SW480 (cell line): ENCODE results near the gene SFTPB.
"Not testable (repeated sequence)": the region's sequence is repeated elsewhere in the genome, so short reads cannot be mapped to it uniquely, and the experiment has no call there.

ENCODE experiments used
- DNase-seq: peaks from one replicate; pipeline ENCODE4 v3.0.0-alpha.2; 2016; ENCODE audit warnings: low spot score

SFTPB gene

DNA sequence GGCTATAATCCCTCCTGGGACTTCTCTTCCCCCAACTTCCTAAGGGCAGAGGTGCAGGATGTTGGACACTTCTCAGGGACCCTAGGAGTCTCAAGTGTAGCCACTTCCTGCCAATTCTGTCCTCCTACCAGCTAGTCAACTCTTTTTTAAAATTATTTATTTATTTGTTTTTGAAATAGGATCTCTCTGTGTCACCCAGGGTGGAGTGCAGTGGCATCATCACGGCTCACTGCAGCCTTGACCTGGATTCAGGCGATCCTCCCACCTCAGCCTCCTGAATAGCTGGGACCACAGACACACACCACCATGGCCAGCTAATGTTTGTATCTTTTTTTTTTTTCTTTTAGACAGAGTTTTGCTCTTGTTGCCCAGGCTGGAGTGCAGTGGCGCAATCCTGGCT lies 11.5 kb downstream of the SFTPB start:
- no peak for DNase-seq

GRCh38 chr2:85655961-85656417 lies 12.0 kb downstream of the SFTPB start:
- DNase-seq: no peak

GRCh38 chr2:85653996-85654395 lies 14.0 kb downstream of the SFTPB start:
- no peak for DNase-seq

GRCh38 chr2:85652056-85652455 lies 15.9 kb downstream of the SFTPB start:
- no peak for DNase-seq

DNA sequence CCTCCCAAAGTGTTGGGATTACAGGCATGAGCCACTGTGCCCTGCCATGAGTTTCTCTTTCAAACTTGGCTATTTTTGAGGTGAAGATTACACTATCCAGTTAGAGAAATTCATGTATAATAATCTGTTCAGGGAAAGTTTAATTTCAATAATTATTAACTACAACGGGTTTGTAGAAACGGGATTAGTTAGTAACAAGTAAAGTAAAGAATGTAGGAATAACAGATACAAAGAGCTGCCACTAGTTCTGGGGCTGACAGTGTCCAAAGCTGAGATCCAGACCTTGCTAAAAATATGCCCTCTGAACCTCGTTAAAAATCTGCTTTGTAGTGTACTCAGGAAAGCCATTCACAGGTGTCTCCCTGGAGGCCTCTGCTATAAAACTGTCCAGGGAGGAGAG lies 16.9 kb downstream of the SFTPB start:
- no peak for DNase-seq

GRCh38 chr2:85650456-85650855 lies 17.5 kb downstream of the SFTPB start:
- DNase-seq: no peak

DNA sequence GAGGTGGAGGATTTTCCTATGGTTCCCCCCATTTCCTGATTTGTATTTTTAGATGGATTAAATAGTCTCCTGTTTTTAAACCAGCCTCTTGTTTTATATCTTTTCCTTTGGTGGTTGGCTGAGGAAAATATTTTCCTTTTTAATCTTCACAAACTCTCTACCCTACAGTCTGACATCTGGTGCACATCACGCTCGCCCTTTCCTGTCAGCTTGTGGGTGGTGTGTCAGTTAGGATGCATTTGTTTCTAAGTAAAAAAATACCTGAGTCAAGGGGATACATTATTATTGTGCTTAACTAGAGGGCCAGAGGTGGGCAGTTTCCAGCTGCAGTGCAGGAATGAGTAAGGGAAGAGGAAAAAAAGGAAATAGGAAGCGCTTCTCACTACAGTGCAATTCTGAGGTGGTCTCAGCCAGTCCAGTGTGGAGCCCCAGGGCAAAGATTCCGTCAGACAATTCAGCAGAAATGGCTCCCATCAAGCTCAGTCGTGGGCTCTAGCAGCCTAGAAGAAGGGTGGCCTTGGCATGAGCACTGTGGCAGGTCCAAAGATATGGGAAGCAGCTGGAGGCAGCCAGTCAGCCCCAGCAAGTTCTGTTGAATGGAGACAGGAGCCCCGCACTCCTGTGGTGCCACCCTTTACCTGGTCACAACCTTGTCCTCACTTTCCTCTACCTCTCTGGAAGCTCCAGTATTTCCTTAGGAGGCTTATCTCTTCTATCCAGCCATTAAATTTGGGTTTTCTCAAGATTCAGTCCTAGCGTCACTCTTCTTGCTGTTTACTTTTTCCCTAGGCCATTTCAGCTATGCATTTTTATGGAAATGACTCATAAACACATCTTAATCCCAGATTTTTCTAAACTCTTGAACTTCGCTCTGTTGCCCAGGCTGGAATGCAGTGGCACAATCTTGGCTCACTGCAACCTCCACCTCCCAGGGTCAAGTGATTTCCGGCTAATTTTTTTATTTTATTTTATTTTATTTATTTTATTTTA lies 18.5 kb downstream of the SFTPB start:
- no peak for DNase-seq

GRCh38 chr2:85648619-85649018 lies 19.4 kb downstream of the SFTPB start:
- no peak for DNase-seq

DNA sequence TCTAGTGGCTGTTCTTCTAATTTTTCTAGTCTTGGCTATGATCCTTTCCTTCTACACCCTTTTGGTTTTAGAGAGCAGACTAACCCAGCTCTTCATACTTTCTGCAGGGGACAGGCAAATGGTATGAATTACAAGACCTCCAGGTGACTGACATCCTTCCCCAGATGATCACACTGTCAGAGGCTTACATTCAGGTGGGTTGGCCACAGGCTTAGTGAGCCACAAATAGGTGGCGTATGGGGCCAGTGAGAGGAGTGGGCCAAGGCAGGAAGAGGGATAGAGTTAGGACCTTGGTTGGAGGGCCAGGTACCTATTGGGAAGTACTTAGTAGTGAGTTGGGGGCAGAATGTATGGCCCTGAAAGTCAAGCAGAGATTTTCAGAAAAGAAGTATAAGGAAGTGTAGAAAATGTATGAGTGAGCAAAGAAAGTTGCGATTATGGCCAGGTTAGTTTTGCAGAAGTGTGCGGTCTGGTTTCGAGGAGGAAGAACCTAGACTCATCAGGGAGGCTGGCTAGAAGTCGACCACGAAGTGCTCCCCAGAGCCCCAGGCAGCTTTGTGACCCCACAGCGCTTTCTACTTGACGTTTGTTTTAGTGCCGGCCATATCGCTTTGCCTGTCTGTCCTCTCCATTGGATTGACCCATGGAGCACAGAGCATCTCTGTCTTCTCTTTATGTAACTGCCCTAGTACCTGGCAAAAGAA lies 20.0 kb downstream of the SFTPB start:
- no peak for DNase-seq

GRCh38 chr2:85646166-85646565 lies 21.8 kb downstream of the SFTPB start:
- no peak for DNase-seq

GRCh38 chr2:85644909-85645308 lies 23.1 kb downstream of the SFTPB start:
- no peak for DNase-seq

DNA sequence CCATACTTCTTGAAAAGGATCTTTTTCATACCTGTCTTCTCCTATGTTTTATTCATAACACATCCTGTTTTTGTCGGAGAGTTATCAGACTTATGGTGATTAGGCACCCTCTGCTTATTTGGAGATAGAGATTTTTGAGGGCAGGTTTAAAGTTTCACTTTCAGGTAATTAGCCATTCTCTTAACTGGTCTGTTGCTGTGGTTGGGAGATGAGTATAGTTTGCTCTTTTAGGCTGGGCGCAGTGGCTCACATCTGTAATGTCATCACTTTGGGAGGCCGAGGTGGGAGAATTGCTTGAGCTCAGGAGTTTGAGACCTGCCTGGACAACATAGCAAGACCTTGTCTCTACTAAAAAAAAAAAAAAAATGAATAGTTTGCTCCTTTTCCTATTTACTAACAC lies 25.3 kb downstream of the SFTPB start:
- no peak for DNase-seq

DNA sequence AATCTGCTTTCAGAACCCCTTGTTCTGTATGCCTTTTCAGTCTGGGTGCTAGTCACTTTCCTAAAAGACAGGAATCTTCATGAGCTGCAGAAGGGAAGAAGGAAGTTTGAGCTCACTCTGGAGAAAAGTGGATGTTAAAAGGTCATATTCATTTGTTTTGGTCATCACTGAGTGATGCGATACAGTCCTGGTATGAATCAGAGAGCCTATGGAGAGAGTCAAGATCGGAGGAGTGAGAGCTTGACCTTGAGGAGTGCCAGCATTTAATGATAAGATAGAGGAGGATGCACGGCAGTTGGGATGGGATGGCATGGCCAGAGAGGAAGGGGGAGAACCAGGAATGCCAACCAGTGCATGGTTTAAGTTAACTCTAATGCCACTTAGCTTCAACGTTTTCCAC lies 32.4 kb downstream of the SFTPB start:
- DNase-seq: no peak

DNA sequence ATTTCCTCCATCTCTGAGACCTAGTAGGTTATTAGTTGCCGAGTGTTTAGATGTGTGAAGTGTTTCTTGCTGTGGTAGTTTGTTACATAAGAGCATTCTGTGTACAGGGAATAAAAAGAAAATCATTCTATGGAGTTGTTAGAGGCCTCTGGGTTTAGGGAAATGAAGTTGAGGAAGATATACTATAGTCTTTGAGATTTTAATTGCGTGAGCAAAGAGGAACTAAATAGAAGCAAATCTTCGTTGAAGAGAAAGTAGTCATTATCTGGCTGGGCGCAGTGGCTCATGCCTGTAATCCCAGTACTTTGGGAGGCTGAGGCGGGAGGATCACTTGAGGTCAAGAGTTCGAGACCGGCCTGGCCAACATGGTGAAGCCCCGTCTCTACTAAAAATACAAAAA lies 33.0 kb downstream of the SFTPB start:
- DNase-seq: no peak

- no peak for DNase-seq
These were observed 36.7 kb downstream of the SFTPB start for GRCh38 chr2:85631316-85631715.

- DNase-seq: no peak
These were observed 39.3 kb downstream of the SFTPB start for GRCh38 chr2:85628658-85629057.

DNA sequence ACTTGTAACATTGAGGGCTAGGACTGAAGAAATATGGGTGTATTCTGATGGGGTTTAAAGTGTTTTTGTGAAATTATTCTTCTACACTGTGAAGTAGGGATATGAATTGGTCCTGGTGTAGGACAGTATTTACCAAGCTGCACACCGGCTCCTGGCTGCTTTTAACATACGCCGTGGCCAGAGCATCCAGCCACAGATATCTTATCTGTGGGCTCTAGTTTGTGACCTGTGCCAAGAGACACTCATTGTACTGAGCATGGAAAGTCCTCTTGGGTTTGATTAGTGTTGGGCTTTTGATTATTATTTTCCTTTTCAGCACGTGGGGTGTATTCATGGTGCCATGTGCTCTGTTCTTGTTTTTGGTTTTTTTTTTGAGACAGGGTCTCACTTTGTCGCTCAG lies 44.0 kb downstream of the SFTPB start:
- no peak for DNase-seq

DNA sequence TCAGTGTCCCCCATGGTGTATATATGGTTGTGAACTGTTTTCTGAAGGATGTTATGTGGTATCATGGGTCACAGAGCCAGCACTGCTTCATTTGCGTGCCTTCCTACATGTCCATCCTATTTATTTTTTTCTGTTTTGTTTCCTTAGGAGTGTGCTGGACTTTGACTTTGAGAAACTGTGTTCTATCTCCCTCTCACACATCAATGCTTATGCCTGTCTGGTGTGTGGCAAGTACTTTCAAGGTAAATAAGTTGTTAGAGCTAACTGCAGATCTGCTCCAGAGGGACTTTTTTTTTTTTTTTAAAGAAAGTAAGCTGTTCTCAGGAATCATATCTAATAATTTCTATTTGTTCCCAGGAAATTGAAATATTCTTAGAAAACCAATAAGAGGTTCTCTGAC lies 46.7 kb downstream of the SFTPB start:
- DNase-seq: no peak

DNA sequence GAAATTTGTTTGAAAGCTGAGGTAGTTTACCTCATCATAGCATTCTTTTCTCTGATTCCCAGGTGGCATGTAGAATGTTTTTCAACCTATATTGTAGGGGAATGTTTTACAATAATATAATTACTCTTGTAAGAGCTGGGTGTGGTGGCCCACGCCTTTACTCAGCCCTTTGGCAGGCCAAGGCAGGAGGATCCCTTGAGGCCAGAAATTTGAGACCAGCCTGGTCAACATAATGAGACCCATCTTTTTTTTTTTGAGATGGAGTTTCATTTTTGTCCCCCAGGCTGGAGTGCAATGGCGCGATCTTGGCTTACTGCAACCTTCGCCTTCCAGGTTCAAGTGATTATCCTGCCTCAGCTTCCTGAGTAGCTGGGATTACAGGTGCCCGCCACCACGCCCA lies 48.4 kb downstream of the SFTPB start:
- DNase-seq: no peak

DNA sequence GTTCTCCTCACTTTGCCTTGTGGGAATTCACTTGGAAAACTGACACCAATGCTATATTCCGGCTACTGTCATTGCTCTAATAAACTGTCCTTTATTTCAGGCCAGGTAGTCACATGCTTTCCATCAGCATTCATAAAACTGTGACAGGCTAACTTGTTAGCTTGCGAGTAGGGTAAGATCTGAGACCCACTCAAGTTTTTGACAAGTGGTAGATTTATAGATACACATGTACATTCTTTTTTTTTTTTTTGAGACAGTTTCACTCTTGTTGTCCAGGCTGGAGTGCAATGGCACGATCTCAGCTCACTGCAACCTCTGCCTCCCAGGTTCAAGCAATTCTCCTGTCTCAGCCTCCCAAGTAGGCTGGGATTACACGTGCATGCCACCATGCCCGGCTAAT lies 50.3 kb downstream of the SFTPB start:
- DNase-seq: not testable (repeated sequence)

GRCh38 chr2:85615413-85615728 lies 52.6 kb downstream of the SFTPB start:
- no peak for DNase-seq

GRCh38 chr2:85614757-85615156 lies 53.2 kb downstream of the SFTPB start:
- not testable (repeated sequence) for DNase-seq

DNA sequence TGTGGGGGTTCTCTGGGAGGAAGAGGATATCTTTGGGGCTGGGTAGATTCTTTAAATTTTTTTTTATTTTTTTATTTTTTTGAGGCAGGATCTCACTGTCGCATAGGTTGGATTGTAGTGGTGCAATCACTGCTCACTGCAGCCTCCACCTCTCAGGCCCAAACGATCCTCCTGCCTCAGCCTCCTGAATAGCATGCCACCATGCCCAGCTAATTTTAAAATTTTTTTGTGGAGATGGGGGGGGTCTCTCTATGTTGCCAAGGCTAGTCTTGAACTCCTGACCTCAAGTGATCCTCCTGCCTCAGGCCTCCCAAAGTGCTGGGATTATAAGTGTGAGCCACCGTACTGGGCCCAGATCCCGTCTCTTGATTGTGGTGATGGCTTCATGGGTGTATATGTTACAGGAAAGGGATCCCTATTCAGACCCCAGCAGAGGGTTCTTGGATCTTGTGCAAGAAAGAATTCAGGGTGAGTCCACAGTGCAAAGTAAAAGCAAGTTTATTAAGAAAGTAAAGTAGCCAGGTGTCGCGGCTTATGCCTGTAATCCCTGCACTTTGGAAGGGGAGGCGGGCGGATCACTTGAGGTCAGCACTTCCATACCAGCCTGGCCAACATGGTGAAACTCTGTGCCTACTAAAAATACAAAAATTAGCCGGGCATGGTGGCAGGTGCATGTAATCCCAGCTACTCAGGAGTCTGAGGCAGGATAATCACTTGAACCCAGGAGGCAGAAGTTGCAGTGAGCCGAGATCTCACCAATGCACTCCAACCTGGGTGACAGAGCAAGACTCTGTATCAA lies 54.1 kb downstream of the SFTPB start:
- no peak for DNase-seq
